GM12874 (cell line): ENCODE data around the gene DDX20.

ENCODE experiments used
- CTCF ChIP-seq: IDR thresholded peaks from 2 replicates; pipeline ENCODE4 v1.5.1; 2011; ENCODE audit warnings: low read depth, mild to moderate bottlenecking, control low read depth, low read length, moderate library complexity; ENCODE audit not compliant: insufficient read depth

The DDX20 gene

GRCh38 chr1:111755331-111756123 lies at the start of gene DDX20:
DDX20 (plus strand) TSS chr1:111755901; CDS start chr1:111755925, 24 bp downstream.
- peak; percentile 93 for TF ChIP-seq CTCF

GRCh38 chr1:111706921-111707320 lies 48.8 kb upstream of the DDX20 start:
- TF ChIP-seq CTCF: no peak

GRCh38 chr1:111707906-111708305 lies 47.8 kb upstream of the DDX20 start:
- TF ChIP-seq CTCF: no peak

DNA sequence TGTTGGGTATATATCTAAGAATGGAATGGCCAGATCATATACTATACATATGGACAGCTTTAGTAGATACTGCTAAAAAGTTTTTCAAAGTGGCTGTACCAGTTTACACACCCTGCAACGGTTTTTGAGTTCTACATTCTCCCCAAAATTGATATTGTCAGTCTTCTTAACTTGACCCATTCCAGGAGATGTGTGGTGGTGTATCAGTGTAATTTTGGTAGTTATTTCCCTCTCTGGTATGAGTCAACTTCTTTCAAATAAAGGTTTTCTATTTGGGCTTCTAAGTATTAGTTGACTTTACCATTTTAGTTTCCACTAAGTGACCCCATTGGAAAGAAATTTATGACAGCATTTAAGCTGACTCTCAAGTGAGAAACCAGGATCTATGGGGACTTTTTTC lies 45.7 kb upstream of the DDX20 start:
- no peak for TF ChIP-seq CTCF

GRCh38 chr1:111716333-111716732 lies 39.4 kb upstream of the DDX20 start:
- TF ChIP-seq CTCF: no peak

DNA sequence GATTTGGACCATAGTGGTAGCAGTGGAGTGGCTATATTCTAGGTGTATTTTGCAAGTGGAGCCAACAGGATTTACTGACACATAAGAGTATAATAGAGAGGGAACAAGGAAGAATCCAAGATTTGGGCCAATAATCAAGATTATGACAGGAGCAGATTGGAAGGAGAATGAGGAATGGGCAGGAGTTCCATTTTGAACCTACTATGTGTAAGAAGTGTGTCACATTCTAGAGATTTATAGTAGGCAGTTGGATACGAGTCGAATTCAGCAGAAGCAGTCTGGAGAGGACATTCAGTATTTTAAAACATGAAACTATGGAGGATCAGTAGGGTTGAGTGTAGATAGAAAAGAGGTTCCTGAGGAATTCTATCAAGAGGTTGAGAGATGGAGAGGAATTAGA lies 38.3 kb upstream of the DDX20 start:
- TF ChIP-seq CTCF: no peak

- no peak for TF ChIP-seq CTCF
Measured at GRCh38 chr1:111719135-111719534, 36.6 kb upstream of the DDX20 start.
